AG09319 (cell line): ENCODE results near the gene TTLL1.

Experiments used
- DNase-seq: peaks from one replicate; pipeline ENCODE4 v3.0.0-alpha.2; 2010; ENCODE audit warnings: low read depth; ENCODE audit errors: extremely low read depth
- TF ChIP-seq, protein P1 (sequence below): IDR thresholded peaks from 2 replicates; pipeline ENCODE4 v1.5.1; 2011; ENCODE audit warnings: low read depth, mild to moderate bottlenecking, inconsistent platforms, low read length, moderate library complexity

TTLL1 gene

DNA sequence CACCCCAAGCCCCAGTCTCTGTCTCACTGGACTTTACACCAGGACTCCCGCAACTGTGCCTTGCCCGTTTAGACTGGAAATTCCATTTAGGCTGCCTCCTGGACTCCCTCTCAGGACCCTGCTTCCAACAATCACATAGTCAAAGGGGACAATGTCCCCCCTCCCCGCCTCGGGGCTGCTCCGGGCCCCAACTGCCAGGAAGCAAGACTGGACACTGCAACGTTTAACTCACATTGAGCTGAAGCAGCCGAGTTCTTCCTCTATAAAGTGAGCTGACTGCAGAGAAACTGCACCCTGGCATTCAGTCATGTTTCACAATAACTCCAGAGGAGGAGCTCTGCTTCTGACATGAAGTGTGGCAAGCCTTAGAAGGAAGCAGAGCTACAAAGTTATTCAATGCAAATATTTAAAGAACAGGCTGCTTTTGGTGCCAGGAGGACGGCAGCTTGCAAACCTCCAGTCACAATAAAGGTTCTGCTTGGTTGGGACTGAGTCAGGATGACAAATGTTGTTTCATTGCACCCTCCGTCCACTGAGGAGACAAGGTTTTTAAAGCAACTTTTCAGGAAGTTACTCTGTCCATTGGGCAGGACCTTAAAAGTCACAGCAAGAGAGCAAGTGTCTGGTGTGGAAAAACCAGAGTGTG lies 94.2 kb downstream of the TTLL1 start:
- TF ChIP-seq, protein P1, sequence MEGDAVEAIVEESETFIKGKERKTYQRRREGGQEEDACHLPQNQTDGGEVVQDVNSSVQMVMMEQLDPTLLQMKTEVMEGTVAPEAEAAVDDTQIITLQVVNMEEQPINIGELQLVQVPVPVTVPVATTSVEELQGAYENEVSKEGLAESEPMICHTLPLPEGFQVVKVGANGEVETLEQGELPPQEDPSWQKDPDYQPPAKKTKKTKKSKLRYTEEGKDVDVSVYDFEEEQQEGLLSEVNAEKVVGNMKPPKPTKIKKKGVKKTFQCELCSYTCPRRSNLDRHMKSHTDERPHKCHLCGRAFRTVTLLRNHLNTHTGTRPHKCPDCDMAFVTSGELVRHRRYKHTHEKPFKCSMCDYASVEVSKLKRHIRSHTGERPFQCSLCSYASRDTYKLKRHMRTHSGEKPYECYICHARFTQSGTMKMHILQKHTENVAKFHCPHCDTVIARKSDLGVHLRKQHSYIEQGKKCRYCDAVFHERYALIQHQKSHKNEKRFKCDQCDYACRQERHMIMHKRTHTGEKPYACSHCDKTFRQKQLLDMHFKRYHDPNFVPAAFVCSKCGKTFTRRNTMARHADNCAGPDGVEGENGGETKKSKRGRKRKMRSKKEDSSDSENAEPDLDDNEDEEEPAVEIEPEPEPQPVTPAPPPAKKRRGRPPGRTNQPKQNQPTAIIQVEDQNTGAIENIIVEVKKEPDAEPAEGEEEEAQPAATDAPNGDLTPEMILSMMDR: no peak; the same call in 1 of the 2 replicates
- DNase-seq: peak; percentile 82

GRCh38 chr22:42994276-42994916 lies 94.8 kb downstream of the TTLL1 start:
- TF ChIP-seq, protein P1: no peak
- no peak for DNase-seq

GRCh38 chr22:42993651-42994275 lies 95.4 kb downstream of the TTLL1 start:
- DNase-seq: no peak
- TF ChIP-seq, protein P1: no peak

DNA sequence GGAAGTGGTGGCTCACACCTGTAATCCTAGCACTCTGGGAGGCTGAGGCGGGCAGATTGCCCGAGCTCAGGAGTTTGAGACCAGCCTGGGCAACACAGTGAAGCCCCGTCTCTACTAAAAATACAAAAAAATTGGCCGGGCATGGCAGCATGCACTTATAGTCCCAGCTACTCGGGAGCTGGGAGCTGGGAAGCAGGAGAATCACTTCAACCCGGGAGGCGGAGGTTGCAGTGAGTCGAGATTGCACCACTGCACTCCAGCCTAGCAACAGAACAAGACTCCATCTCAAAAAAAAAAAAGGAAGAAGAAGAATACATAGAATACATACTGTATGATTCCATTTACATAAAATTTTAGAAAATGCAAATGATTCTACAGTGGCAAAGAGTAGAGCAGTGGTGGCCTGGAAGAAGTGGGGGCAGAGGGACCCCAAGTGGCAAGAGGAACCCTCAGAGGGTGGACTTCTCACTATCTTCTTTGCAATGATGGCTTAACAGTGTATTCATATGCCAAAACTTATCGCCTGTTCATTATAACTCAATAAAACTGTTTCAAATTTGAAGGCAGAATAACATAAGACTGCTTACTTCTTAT lies 96.2 kb downstream of the TTLL1 start:
- TF ChIP-seq, protein P1: no peak
- DNase-seq: no peak

- no peak for DNase-seq
Measured at GRCh38 chr22:42992092-42992491, 97.1 kb downstream of the TTLL1 start.

DNA sequence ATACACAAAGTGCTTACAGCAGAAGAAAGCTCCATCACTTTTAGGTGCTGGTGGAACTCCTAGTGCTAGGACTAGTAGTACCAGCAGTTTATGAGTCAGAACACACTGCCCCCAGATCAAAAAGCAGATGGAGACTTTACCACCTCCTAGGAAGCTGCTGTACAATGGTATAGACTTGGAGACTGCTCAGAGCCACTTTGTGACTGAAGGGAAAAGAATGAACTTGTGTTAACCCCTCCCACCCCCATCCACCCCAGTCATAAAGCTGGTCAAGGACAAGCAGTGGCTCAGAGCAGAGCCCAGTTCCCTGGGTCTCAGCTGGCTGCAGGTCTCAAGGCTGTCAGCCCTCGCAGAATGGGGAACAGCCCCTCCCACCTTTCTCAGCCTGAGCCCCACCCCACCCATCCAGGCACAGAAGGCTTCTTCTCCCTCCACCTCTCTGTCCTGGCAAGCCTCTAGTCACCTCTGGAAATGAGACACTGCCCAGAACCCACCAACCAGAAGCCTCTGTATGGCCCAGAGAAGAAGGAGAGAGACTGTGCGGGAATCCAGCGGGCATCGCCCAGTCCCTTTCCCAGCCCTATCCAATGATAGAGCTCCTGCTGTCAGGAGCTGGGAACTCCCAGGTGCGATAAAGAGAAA lies 98.1 kb downstream of the TTLL1 start:
- TF ChIP-seq, protein P1: no peak
- DNase-seq: no peak

More at GRCh38 chr22:42992092-42992491, 97.1 kb downstream of the TTLL1 start:
- TF ChIP-seq, protein P1: no peak
